Osteoblast (primary cell): ENCODE data around the gene ELOVL2. TPM values are rescaled to one million over a fixed set of nuclear protein-coding genes. Genes with fewer than 3 reads are reported as not detected.

Experiments
- DNase-seq: peaks from one replicate; pipeline ENCODE4 v3.0.0; 2011; ENCODE audit warnings: low spot score, mixed read lengths; ENCODE audit not compliant: insufficient read length; ENCODE audit errors: missing footprints
- H2AFZ ChIP-seq: 2 replicates; pipeline ENCODE4 v1.6.0; 2011; ENCODE audit warnings: mild to moderate bottlenecking, low read length
- H3K27ac ChIP-seq: 2 replicates; pipeline ENCODE4 v1.5.1; 2011; ENCODE audit warnings: mild to moderate bottlenecking, low read depth, low read length, moderate library complexity
- H3K27me3 ChIP-seq: 2 replicates; pipeline ENCODE4 v1.6.0; 2012; ENCODE audit warnings: mild to moderate bottlenecking, control low read depth, inconsistent platforms, low read length, moderate library complexity; ENCODE audit not compliant: insufficient read depth
- H3K36me3 ChIP-seq: 2 replicates; pipeline ENCODE4 v1.5.1; 2011; ENCODE audit warnings: mild to moderate bottlenecking, low read length, control low read depth, moderate library complexity; ENCODE audit not compliant: insufficient read depth
- H3K4me1 ChIP-seq: 2 replicates; pipeline ENCODE4 v1.5.1; 2011; ENCODE audit warnings: mild to moderate bottlenecking, low read length, control low read depth, moderate library complexity; ENCODE audit not compliant: insufficient read depth
- H3K4me2 ChIP-seq: 2 replicates; pipeline ENCODE4 v1.6.0; 2011; ENCODE audit warnings: mild to moderate bottlenecking, low read length; ENCODE audit not compliant: insufficient read depth
- H3K4me3 ChIP-seq: fragments of 200-600 bp; sonication (generic); 3 replicates; pipeline ENCODE4 v1.5.1; 2012; ENCODE audit warnings: mild to moderate bottlenecking, low read length, inconsistent platforms; ENCODE audit not compliant: insufficient read depth
- H3K79me2 ChIP-seq: 2 replicates; pipeline ENCODE4 v1.6.0; 2012; ENCODE audit warnings: mild to moderate bottlenecking, low read length, control low read depth, inconsistent platforms; ENCODE audit not compliant: insufficient read depth
- H3K9me3 ChIP-seq: 2 replicates; pipeline ENCODE4 v1.5.1; 2011; ENCODE audit warnings: low read depth, low read length, control low read depth
- H4K20me1 ChIP-seq: 2 replicates; pipeline ENCODE4 v1.6.0; 2012; ENCODE audit warnings: mild to moderate bottlenecking, low read length, control low read depth; ENCODE audit not compliant: insufficient read depth
- CTCF ChIP-seq: IDR thresholded peaks from 2 replicates; pipeline ENCODE4 v1.5.1; 2011; ENCODE audit warnings: mild to moderate bottlenecking, low read depth, low read length, moderate library complexity; ENCODE audit errors: extremely low read depth
- total RNA-seq: library from RNA; depleted of rRNA; stranded (reverse); fragments of >200 nt; gene quantifications from 2 replicates; pipeline ENCODE4 v1.2.3, GENCODE V29; 2012

The ELOVL2 gene
- total RNA-seq, 1 donor: under 0.01 TPM

DNA sequence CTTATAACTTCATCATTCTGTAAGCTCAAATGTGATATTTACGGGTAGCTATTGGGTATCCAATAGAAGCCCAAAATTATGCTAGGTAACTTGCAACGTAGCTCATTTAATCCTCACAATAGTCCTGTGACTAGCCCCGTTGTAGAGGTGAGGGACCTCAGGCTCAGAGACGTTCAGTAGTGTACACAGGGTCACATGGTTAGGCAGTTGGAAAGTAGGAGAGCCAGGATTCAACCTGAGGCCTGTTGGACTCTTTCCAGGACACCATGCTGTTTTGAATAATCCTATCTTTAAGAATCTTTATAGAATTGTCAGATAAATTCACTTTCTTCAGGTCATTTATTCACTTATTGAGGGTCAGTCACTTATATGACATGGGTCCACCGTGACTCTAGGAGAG lies 9.2 kb upstream of the ELOVL2 start:
- no peak for TF ChIP-seq CTCF
- no peaks in the 10 kb centered on the region for H3K27me3 ChIP-seq
- H3K36me3 ChIP-seq: no peaks in the 10 kb centered on the region
- H3K79me2 ChIP-seq: no peaks in the 10 kb centered on the region
- H2AFZ ChIP-seq: no peak overlapping the region
- DNase-seq: no peak
- no peak overlapping the region for H3K4me3 ChIP-seq
- no peaks in the 10 kb centered on the region for H3K9me3 ChIP-seq
- no peak overlapping the region for H3K4me2 ChIP-seq
- H3K27ac ChIP-seq: no peak overlapping the region
- H4K20me1 ChIP-seq: no peaks in the 10 kb centered on the region
- H3K4me1 ChIP-seq: no peaks in the 10 kb centered on the region

DNA sequence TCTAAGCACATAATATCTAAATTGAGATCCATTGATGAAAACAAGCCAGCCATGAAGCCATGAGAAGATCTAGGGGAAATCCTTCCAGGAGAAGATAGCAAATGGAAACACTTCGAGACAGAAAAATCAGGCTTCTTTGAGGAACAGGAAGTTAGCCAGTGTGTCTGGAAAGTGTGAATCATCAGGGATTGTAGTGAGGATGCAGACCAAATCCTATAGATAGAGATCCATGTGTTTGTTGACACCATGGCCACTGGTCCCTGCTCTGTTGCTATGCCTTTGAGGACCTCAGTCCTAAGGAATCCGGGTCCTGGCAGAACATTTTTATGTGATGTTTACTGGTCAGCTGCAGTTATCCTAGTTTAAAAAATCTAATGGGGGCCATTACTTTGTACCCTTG lies 6.6 kb upstream of the ELOVL2 start:
- Histone ChIP-seq H3K4me3 (no peak overlapping the region), H3K27ac (no peak overlapping the region), H3K9me3 (no peaks in the 10 kb centered on the region), H2AFZ (no peak overlapping the region), H3K79me2 (no peaks in the 10 kb centered on the region), H3K27me3 (peaks cover 9% of the 10 kb centered on the region), H3K36me3 (no peaks in the 10 kb centered on the region), H3K4me2 (no peak overlapping the region), H3K4me1 (no peaks in the 10 kb centered on the region), H4K20me1 (no peaks in the 10 kb centered on the region)
- no peak for TF ChIP-seq CTCF
- DNase-seq: no peak

DNA sequence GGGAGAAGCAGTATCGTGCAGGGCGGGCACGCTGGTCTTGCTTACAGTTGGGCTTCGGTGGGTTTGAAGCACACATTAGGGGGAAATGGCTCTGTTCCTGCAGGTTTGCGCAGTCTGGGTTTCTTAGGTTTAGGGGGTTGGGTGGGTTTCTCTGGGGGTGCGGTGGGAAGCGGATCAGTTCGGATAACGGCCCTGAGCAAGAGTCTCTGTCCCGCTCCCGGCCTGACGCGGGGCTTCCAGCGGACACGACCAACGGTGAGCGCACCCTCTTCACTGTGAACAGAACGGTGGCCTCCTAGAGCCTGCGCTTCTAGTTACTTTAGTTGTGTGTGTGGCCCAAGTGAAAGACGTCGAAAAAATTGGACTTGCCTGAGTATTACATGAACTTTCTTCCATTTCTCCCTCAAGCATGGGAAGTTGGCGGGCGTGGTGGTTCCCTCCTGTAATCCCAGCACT lies 635 bp upstream of the ELOVL2 start:
- Histone ChIP-seq H3K4me3 (peak overlapping the region; percentile 60), H3K4me2 (no peak overlapping the region), H4K20me1 (no peaks in the 10 kb centered on the region), H3K36me3 (no peaks in the 10 kb centered on the region), H2AFZ (no peak overlapping the region), H3K79me2 (no peaks in the 10 kb centered on the region), H3K27ac (no peak overlapping the region), H3K4me1 (no peaks in the 10 kb centered on the region), H3K27me3 (peaks cover 64% of the 10 kb centered on the region), H3K9me3 (no peaks in the 10 kb centered on the region)
- TF ChIP-seq CTCF: no peak
- DNase-seq: peak; percentile 58

- H3K79me2 ChIP-seq: no peaks in the 10 kb centered on the region
- H3K4me2 ChIP-seq: peak overlapping the region; percentile 69
- no peaks in the 10 kb centered on the region for H3K4me1 ChIP-seq
- peaks cover 71% of the 10 kb centered on the region for H3K27me3 ChIP-seq
- TF ChIP-seq CTCF: no peak
- H3K9me3 ChIP-seq: no peaks in the 10 kb centered on the region
- no peak overlapping the region for H3K27ac ChIP-seq
- peak overlapping the region; percentile 60 for H3K4me3 ChIP-seq
- H2AFZ ChIP-seq: peak overlapping the region; percentile 54
- H3K36me3 ChIP-seq: no peaks in the 10 kb centered on the region
- H4K20me1 ChIP-seq: no peaks in the 10 kb centered on the region
- peak; percentile 84 for DNase-seq
Observed at GRCh38 chr6:11043378-11043960, 636 bp downstream of the ELOVL2 start.
